ENCODE measurements around the gene ARSB.
"Not testable (repeated sequence)": the region's sequence is repeated elsewhere in the genome, so short reads cannot be mapped to it uniquely, and the experiment has no call there.

ARSB gene

DNA sequence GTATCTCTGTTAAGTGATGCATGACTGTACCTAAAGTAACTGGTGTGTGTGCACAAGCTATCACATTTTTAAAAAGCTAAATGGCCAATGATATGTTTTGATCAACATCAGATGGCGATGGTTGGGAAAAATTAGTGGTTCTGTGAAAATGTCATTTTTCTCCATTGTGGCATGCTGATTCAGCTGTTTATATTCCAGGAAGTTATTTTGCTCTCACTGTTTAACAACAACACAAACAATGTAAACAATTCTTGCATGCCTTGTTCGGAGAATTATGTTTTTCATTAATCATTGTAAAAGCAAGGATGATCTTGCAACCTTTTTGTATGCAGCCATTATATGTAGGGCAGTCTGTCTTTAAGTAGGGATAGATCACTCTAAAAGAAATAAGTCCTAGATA lies 230.5 kb downstream of the ARSB start:
- DNase-seq (ENCODE audit: low read depth, low spot score) = no peak

DNA sequence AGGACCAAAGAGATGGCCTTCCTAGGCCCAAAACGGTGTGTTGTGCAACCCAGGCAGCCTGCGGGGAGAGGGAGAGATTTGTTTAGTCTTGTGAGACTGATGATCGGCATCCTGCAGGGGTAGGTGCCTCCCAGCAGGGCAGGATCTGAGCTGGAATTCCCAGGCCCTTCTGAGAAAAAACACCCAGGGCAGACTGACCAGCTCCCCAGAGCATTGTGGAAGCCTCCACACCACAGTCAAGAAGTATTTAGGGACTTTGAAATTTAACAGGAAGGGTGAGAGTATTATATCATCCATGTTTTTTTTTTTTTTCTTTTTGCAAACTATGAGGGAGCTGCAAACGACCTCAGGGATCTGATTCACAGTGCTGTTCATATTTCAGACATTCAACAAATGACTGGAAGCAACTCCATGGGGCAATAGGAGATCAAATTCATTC lies 232.0 kb downstream of the ARSB start:
- no peak for DNase-seq (ENCODE audit: low read depth, low spot score)

DNA sequence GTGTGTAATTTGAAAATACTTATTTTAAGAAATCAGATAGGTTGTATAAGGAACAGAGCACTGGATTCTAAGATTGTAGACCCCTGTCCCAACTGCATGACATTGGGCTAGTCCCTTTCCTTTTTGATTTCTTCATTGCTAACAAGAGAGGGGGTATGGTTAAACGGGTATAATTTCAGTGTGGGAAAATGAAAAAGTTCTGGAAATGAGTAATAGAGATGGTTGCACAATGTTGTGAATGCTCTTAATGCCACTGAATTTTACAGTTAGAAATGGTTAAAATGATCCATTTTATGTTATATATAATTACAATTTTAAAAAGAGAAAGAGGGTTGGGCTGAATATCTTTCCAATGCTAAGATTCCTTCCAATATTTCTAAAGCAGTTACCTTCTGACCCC lies 233.2 kb downstream of the ARSB start:
- no peak for DNase-seq (ENCODE audit: low read depth, low spot score)

DNA sequence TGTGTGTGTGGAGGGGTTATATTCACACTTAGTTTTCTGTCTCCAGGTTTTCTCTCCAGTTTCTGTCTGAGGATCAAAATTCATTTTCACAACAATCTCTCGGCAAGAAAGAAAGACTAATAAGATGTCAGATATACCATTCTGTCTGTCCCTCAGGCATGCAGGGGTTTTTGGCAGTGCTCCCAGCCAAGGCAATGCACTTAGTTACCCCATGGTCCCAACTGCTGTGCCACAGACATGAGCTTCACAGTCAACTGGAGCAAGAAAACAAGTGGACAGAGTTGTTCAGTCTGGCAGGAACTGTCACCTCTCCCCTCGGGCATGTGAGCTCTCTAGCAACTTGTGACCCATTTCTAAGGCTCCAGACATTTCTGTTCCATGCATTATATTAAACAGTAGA lies 234.8 kb downstream of the ARSB start:
- no peak for DNase-seq (ENCODE audit: low read depth, low spot score)

DNA sequence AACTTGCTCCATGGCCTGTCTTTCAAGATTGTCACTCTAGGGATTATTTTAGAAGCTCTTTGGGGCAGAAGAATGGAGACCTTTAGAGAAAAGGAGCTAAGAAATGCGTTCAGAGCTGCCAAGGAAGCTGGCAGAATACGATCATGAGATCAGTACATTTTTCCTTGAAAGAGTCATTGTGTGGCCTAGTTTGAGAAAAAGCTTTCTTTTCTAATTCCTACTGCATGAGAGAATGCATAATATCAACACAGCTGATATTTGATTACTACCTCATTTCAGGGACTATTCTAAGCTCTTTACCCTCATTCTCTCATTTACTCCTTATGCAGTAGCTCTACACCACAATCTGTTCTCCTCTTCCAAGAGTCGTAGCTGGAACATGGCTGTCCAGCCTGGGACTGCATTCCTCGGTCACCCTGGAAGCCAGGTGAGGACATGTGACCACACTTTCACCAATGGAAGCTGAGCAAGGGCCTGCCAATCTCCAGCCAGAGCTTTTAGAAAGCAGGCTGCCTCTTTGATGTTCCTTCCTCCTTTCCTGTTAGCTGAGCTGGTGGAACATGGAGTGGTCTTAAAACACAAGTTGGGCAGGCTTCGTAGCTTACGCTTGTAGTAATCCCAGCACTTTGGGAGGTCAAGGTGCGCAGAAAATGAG lies 237.3 kb downstream of the ARSB start:
- DNase-seq (ENCODE audit: low read depth, low spot score) = no peak

DNA sequence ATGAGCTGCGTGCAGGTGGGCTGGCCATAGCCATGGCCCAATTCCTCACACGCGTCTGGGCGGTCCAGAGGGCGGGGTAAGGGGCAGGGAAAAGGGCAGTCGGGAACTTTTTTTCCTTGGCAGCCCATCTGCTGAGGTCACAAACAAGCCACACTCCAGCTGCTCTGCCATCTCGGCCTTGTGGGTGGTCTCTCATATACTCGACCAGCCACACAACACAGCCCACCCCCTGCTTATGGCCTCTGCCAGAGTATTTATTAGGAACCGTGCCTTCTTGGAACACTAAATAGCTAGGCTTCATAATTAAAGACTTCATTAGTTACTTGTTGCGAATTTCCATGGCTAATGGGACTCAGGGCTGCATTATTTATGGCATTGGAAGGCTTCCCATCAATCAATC lies 238.1 kb downstream of the ARSB start:
- DNase-seq (ENCODE audit: low read depth, low spot score) = no peak

DNA sequence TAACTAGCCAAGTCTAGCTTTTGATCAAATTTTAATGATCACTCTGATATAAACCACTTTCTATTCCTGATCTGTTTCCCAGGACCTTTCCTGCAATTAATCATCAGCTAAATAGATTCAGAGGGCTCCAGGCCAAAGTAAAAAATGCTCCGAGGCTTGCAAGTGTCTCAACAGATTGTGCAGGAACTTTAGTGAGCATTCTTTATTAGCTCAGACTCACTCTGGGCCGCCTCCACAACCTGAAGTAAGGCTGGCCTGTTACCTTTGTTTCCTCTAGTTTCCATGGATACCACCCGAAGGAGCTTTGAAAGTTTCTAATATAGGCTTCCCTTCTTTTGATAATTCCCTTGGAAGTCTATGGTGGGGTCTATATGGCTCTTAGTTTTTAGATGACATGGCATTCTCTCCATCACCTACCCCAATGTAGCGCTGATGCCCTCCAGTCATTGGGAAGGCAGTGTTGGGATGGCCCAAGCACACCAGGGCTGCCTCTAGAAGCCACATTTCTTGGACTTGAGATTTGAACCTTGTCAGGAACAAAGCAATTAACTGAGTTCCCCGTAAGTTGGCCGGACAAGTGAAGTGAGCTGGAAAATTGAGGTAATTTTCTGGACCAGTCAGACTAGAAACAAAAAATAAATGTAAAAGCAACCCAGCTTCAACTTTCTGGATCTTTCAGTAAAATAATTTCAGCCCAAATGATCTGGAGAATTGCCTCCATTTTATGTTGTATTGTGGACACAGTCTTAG lies 238.9 kb downstream of the ARSB start:
- DNase-seq (ENCODE audit: low read depth, low spot score) = no peak

DNA sequence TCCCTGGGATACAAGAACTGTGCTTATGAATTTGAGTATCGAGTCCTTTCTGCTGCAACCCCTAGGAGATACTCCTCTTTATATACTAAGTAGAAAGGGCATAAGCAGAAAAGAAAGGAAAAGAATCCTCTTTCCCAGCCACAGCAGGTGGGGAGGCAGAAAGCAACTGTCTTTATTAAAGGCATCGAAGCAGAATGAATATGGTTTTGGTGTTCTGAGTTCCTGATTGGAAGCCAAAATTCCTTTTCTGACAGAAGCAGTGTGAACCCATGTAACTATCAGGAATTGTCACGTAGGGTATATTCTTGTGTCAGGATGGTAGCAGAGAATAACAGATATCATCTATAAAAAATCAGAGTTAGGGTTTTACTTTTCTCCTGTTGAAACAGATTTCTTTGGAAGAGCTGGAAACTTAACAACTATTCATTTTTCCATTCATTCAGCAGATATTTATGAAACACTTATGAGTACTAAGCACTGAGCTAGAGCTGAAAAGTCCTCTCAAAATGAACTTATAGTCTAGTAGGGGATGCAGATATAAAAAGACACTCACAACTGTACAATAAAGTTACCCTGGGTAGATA lies 240.1 kb downstream of the ARSB start:
- no peak for DNase-seq (ENCODE audit: low read depth, low spot score)

DNA sequence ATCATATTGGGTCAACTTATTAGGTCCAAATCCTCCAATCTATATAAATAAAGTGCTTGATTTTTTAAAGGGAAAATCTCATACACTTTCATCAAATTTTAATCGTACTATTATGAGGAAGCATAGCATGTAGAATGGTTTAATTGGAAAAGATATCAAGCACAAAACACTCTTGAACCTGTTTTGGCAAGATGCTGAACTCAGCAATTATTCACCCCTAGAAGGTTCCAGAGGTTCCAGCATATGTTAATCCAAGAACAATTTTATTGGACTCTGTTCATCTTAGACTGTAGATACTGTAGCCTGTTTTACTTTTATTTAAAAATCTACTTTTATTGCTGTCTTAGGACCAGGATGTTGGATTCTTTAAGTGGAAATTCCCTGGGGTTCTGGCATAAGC lies 244.1 kb downstream of the ARSB start:
- DNase-seq (ENCODE audit: low read depth, low spot score) = no peak

DNA sequence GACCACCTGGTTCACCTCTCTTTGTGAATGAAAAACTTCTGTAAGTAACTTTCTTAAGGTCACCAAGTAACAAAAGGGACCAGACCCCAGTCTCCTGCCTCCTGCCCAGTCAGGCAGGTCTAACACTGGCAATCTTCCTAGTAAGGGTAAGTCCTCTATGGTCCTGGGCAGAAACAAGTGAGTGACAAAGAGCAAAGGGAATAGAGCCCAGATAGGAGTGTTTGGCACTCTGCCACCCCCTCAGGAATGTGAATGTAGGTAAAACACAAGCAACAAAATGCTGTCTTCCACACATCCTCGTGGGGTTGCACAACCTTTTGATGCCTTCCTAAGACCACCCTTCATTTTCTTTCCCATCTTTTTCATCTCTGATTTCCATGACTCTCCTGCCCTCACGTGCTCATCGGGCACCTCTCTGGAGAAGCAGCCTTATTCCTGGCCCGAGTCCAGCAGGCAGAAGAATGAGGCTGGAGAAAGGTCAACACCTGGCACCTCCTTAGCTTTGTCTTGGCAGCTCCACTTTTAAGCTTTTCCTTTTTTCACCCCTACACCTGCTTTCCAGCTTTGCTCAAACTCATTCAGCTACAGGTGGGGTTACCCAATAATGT lies 246.3 kb downstream of the ARSB start:
- no peak for DNase-seq (ENCODE audit: low read depth, low spot score)

DNA sequence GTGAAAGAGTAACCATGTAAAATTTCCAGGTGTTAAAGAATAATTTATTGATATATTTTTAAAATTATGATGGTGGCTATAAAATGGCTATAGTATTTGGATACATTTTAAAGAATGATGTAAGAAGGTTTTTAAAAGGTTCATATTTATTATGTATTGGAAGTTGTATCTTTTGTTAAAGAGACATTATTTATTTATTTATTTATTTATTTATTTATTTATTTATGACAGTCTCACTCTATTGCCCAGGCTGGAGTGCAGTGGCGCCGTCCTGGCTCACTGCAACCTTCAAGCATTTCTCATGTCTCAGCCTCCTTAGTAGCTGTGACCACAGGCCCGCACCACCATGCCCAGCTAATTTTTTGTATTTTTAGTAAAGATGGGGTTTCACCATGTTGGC lies 247.0 kb downstream of the ARSB start:
- no peak for DNase-seq (ENCODE audit: low read depth, low spot score)

DNA sequence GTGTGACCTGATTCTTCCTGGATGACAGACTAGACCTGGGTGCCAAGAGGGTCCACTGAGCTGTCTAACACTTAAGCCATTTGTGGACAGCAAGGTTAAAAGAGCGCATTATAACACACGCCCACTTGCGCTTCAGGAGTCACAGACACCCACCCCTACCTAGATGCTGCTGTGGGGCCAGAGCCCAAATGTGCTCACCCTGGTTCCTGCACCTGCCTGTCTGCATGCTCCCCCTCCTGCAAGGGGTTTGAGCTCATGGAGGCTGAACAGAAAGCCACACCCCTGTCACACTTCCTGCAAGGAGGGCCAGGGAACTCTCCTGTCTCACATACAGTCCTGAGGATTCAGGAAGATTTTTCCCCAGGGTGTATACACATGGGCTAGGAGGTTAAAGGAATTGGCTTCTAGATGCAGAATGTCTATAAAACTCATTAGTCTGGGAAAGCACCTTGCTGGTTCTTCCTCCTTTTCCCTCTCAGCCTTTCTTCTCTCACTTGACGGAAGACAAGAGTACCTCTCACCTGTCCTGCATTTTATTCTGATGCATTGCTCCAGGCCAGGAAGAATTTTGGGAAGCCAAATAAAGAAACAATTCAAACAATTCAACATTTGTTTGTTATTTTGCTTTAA lies 249.2 kb downstream of the ARSB start:
- no peak for DNase-seq (ENCODE audit: low read depth, low spot score)

DNA sequence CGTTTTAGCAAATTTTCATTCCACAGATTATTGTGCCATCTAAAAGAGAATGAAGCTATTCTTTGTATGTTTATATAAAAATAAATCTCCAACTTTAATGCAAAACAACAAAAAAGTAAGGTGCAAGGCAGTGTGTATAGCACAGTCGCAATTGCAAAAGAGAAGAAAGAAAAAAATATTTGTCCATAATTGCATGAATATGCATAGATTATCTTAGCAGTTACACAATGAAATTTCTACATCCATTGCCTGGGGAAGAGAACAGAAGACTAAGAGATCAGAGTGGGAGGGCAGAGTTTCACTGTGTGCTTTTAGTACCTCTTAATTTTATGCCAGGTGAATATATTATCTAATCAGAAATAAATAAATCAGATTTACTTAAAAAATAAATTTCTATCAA lies 250.2 kb downstream of the ARSB start:
- DNase-seq (ENCODE audit: low read depth, low spot score) = no peak

DNA sequence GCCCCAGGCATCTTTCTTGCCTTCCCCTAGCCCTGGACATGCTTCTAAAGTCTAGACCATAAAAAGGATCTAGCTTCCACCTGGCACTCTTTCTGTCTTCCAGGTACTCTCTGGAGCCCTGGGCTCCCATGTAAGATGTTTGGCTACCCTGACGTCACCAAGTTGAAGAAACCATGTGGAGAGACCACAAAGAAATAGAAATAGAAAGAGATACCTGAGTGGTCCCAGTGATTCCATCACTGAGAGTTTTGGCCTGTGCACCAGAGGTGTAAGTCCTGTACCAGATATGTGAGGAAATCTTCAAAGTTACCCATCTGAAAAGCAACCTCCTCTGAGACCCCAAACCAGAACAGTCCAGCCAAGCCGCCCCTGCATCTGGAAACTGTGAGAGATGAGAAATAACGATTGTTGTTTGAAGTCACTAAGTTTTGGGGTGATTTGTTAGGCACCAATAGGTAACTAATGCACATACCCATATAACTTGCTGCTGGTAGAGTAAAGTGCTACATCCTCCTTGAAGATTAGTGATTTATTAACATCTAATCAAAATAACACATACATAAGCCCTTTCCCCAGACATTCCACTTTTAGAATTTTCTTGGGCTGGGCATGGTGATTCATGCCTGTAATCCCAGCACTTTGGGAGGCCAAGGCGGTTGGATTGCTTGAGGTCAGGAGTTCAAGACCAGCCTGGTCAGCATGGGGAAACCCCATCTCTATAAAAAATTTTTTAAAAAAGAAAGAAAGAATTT lies 250.8 kb downstream of the ARSB start:
- DNase-seq (ENCODE audit: low read depth, low spot score) = no peak

DNA sequence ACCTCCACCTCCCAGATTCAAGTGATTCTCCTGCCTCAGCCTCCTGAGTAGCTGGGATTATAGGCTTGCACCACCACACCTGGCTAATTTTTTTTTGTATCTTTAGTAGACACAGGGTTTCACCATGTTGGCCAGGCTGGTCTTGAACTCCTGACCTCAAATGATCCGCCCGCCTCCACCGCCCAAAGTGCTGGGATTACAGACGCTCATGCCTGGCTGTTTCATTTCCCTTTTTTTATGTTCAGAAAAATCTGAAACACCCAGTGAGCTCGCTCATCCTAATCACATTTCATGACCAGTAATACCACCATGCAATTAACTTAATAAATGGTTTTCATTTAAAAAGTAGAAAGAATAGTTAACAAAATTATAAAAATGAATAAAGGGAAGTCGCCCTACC lies 252.4 kb downstream of the ARSB start:
- not testable (repeated sequence) for DNase-seq (ENCODE audit: low read depth, low spot score)

DNA sequence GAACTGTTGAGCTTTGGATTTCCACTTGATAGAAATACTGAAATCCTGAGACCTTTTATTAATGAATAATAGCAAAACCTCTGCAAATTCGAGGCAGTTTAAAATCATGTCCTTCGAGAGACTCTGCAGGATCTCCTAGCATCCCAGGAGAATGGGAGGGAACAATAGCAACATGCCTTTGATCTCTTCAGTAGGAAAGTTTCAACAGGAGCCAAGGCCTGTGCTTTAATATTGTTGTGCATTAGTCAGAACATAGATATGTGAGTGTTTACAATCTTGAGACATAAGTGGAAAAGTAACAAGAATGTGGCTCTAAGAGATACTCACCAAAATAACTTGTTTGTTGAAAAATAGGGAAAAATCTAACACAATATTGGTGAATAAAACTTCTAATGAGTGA lies 253.2 kb downstream of the ARSB start:
- DNase-seq (ENCODE audit: low read depth, low spot score) = no peak

DNA sequence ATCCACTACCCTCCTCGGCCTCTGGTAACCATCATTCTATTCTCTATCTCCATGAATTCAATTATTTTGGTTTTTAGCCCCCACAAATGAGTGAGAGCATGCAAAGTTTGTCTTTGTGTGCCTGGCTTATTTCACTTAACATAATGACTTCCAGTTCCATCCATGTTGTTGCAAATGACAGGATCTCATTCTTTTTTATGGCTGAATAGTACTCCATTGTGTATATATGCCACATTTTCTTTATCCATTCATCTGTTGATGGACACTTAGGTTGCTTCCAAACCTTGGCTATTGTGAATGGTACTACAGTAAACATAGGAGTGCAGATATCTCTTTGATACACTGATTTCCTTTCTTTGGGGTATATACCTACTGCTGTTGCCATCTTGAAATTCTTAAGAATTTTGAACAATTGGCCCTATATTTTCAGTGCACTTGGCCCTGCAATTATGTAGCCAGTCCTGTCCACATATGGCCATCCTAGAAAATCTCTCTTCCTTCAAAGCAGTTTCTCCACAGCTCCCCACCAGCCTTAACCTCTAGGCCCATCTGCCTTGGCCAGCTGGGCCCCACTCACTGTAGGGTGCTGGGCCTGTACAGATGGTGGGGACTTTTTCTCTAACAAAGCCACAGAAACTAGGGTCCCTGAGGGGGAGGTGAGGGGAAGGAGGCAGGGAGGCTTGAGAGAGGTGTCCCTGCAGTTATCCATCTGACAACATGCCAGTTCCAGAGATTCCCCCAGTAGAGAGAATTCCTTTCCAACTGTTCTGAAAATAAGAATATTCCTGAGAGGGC lies 254.6 kb downstream of the ARSB start:
- no peak for DNase-seq (ENCODE audit: low read depth, low spot score)

DNA sequence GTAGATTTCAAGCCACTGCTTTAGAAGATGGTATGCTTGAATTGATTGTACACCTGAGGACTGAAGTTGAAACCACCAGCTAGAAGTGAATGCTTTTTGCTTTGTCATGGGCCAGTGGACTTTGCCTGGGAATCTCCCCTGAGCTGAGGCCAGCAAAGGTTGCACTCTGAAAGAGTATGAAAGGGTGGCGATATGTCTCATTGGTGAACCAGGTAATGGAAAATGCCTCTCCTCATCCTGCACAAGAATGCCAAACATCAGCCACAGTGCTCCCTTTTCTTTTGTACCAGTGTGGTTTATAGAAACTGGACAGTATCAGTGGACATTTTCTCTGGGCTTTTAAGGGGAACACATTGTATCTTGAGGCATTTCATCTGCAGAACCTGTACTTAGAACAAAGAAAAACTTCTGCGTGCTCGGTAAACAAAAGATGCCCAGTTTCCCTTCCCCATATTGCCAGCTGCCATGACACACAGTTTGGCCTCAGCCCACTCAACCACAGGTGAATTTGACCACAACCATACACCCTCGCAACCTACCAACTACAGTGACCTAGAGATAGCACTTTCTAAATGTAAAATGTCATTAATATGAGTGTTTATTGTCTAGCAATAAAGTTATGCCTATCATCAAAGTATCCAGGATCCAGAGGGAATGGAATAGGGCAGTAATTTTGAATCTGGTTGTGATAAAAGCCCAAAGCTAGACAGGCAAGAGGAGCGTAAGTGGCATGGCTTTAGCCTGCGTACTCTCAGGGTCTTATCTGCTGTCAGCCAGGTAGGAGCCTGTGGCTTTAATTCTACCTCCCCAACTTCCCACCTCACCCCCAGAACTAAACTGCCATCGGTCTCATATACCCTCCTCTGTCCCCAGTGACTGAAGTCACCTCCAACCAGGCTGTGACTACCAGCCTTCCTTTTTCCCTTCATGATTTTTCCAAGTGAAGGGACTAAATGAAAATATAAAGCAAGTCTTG lies 257.0 kb downstream of the ARSB start:
- DNase-seq (ENCODE audit: low read depth, low spot score) = no peak

Measured in activated naive CD8-positive, alpha-beta T cell treated with anti-CD3 and anti-CD28 coated beads, Interleukin-2, amount 50 U/mL, for 16 hours (primary cell).